GM19468 (cell line): Measurements from ENCODE around the gene ROBO1.

Source experiments
- ATAC-seq: cut with Tn5 transposase; IDR thresholded peaks from one replicate; pipeline ENCODE4 v1.9.1; 2021; ENCODE audit warnings: mild to moderate bottlenecking, moderate library complexity, moderate number of reproducible peaks; ENCODE audit not compliant: unreplicated experiment; ENCODE audit errors: extremely low read depth

The ROBO1 gene

DNA sequence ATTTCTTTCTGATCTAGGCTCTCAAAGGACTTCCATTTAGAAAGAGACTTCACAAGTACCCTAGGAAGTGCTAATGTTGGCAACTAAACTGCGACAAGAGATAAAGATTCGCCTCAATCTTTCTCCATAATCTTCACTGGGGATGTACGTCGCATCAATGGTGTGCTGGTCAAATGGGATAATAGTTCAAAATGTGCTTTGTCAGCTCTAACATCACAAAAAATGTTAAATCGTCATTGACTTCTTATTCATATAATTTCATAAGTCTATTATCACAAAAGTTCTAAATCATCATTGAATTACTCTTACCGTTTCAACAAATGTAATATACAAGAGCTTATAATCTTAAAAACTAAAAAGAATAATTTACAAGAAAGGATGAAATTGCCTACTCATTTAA, 727.7 kb downstream of the ROBO1 start:
- ATAC-seq = no peak

DNA sequence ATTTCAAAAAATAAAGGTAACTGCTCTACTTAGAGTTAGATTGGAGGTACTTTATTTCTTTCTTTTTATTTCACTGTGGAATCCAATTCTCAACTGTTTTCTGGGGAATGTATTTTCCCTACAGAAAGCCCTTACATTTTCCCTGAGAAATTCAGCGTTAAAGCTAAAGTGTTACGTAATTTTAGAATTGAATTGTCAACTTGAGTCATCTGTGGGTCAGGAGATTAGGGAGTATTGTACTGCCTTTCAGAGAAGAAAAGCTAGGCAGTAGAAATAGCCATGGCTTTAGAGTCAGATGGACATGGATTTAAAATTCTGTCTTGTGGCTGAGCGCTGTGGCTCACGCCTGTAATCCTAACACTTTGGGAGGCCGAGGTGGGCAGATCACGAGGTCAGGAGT, 728.6 kb downstream of the ROBO1 start:
- no peak for ATAC-seq

DNA sequence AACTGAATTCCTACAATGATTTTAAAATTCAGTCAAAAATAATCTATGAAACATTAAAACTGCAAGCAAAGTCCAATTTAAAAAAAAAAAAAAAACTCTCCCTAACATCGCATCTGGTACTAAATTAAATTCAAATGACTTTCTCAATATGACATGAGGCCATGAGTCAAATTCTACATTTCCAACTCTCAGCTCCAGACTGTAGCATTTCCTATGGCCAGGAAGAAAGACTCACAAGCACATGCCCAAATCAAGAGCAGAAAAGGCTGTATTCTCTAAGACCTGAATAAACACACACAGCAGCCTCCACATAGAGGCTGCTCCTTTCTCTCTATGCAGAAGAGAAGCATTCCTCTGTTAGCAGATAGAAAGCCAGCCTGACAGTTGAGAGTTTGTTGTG, 729.2 kb downstream of the ROBO1 start:
- no peak for ATAC-seq

DNA sequence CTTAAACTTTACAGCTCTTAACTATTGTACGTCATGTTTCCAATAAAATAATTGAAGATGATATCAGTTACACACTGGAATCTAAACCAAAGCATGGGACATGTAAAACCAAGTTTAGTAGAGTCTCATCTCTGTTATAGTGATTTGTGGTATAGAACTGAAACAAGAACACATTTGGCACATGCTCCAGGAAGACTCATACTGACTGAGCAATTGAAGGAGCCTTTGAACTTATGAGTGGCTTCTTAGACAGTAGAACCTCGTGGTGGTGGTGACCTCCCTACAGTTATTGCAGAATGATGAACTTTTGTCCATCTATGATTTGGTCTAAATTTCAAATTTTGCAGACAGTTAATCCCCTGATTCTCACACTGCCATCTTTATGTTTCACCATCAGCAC, 729.7 kb downstream of the ROBO1 start:
- ATAC-seq = no peak

DNA sequence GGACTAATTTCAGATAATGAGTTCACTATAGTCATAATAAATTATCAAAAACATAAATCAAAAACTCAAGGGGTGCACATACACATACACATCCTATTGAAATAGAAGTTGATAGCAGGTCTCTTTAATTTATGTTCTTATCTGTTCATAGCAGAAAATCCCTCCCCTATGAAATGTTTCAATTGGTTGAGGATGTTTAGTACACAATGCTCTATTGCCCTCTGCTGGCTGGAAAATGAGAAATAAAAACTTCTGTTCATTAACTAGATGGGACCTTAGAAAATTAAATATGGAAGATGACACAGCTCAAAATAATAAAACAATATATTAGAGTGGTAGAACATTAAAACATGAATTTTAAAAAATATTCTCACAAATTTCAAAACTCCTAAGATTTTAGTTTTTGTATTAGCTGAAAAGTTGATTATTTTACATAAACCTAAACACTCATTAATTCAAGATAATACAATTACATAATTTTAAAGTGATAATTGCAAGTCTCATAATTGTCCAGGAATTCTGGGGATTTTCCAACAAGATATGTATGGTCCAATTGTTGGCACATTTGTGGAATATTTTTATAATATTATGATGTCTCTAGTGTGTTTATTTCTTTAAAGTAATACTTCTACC, 735.0 kb downstream of the ROBO1 start:
- ATAC-seq = no peak

DNA sequence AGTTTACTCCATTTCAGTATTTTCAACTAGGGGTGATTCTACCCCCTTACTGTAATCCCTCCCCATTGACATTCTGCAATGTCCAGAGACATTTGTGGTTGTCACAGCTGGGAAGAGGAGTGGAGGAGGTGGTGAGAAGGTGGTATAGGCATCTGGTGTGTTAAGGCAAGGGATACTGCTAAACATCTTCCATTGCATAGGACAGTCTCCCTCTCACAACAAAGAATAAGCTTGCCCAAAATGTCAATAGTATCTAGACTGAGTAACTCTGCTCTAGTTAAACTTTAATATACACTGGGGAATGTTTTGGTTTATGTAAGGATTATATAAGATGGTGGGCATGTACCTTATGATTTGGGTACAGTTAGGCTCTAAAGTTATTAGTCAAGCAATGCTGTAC, 737.6 kb downstream of the ROBO1 start:
- ATAC-seq = no peak

DNA sequence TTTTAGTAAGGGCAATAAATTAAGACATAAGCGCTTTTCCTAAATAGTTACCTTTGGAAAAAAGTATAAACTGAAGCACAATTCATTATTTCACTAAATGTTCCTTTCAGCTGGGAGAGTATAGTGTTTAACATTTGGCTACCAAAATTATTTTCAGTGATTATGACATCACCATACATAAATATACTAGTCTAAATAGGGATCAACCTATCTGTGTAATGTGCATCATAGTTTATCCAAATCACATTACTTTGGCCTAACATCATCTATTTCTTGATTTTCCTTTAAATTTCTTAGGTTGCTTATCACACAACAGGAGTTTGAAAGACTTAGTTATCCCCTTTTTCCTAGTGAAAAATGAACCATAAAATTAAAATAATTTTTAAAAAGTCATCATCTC, 738.9 kb downstream of the ROBO1 start:
- ATAC-seq = no peak

DNA sequence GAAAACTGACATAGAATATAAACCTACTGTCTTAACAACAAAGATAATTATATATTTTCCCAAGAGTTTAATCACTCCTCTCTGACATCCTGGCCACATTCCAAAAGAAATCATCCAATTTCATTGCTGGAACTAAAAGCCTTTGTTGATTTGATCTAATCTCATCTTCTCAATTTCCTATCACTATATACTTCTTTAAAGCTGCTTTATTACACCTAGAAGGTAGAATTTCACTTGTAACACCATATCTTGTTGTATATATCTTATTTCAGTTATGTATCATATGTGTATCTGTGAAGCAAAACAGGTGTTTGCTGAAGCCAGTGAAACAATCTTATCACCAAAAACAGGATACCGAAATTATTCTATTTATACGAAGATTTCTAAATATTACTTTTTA, 740.2 kb downstream of the ROBO1 start:
- ATAC-seq = no peak

DNA sequence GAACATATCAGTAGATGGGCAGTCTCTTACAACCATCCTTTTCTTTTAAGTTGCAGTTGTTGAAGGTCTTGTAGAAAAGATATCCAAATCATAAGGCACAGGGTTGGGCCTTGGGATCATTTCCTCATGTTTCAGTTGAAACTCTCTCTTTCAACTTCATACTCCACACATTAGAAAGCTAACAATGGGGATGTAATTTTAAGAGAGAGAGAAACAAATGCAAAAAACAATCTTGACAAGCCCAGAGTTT, 747.9 kb downstream of the ROBO1 start:
- ATAC-seq = no peak

DNA sequence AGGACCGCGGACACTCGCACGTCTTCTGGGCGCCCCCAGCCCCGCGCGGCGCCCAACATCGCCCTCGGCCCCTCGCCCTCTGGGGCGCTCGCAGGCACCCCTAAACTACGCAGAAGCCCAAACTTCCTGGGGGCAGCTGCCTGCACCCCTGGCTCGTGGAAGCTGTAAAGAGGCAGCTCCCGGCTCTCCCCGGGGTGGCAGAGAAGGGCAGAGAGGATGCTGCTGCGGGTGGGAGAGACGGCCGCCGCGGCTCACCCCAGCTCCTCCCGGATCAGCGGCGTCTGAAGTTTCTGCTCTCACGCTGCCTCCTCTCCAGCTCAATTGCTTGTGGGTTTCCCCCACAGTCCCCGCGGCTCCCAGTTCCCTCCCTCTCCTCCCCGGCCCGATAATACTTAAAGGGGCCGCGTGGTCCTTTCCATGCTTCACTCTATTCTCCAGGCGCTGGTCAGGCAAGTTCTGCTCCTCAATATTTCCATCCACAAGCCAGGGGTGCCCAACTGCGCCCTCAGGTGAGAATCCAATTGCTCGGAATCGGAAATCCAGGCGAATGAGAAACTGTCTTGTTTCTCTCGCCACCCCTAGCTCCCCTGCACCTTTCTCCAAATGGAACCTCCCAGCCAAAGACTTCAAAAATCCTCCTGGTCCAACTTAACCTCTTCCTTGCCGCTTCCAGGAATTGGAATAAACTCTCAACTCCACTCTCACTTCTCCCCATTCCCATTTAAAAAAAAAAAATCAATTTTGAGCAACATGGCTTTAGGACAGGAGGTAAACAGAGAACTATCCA, 748.5 kb downstream of the ROBO1 start:
- ATAC-seq = no peak

DNA sequence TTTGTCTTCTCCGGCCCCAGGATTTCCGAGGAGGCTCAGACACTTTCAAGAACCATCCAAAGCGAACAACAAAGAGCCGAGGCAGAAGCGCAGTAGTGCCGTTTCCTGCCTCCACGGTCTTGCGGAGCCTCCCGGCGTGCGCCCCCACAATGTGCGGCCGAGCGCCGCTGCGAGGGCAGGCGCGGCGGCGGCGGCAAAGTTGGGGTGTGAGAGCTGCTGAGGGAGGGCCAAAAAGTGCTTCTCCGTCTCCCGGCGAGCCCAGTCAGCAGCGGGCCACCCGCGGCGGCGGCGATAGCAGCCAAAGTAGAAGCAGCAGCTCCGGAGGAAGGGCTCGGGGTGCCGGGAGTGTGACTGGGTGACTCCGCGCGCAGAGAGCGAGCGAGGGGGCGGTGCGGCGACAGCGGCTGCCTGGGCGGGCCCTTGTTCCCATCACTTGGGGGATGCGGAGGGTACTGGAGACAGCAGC, 749.1 kb downstream of the ROBO1 start:
- ATAC-seq = no peak

DNA sequence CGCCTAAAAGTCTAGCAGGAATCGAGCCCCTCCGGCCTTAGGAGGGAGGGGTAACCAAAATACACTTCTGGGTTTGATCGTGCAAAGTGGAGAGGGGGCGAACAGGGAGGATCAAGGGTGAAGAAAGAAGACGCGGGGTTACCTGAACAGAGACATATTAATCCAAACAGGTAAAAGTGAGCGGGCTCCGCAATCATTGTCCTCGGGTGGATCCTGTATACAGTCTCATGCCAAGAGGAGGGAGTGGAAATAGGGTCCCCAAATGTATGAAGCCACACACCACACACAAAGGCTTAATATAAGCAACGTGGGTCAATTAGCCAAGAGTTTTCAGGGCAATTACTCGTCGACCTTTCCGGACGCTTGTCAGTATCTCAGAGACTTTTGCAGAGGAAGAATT, 749.5 kb downstream of the ROBO1 start:
- no peak for ATAC-seq

DNA sequence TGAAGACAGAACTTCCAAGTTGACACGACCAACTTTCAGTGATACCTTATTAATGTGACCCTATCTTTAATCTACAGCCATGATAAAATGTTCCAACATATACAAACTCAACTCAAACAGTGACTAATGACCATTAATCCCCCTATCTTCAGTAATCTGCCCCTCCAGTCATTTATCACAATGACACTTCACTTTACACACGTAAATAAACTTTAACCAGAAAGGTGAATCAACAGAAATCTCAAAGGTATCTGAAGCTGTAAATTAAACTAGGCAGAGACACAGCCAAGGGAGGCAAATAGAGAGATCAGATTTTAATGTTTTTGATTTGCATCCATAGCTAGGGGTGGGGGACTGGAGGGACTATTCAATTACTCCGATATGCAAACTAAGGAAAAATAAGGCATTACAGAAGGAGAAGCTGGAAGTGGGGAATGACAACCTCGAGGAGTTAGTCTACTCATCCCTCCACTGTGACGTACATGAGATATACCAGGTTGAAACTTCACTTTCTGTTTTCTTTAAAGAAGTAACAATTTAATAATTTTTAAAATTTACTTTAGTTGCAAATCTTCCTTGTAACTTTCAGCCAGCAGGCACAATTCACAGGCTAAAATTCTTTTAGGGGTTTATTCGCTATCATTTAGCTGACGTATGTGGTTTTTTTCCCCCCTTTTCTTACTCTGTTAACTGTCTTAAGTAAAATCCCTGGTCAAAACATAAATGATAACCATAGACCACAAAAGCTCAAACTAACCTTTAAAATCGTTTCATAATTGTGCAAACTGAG, 751.0 kb downstream of the ROBO1 start:
- no peak for ATAC-seq

DNA sequence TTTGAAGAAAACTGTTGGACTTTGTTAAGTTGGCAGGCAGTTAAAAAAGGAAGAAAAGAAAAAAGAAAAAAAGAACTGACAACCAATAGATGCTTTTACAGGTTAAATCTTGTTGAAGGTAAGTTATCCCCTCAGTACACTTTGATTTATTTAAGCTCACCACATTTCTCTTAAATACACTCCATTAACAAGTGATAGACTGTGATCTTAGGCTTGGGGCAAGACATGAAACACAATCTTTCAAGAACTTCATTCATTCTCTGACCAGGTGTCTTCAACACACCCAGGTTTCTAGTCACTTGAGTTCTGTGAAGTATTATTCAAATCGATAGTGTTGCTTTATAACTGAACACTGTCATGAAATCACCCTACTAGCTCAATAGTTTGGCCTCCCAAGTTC, 751.9 kb downstream of the ROBO1 start:
- ATAC-seq = no peak

DNA sequence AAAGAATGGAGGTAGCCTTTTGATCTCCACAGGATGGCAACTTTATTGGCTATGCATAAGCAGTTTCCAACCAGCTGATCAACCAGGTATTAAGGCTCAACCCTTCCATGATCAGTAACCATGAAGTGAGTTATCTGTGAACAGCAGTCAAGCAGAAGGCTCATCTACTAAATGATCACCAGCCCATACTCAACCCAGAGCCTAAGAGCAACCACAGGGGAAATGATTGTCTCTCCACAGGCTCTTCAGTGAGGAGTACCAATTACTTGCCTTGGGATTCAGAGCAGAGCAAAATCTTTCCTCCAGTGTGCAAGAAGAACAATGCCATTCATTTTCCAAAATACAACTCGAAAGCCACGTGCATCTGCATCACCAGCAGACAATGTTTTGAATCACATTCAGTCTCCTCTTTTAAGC, 754.8 kb downstream of the ROBO1 start:
- no peak for ATAC-seq

DNA sequence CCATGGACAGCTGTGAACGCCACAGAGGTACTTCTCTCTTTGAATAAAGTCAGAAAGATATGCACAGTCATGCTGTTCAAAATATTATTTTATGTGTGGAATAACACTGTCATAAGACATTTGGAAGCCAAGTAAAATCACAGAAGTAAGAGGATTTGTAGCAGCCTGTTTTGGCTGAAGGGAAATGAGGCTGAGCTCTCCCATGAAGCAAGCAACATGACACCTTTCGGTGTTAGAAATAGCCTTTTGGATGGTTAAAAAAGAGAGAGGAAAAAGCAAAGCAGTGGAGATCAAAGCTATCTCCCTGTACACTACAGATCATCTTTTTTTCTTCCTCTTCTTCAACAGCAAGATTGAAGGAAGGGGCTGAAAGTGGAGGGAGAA, 755.3 kb downstream of the ROBO1 start:
- no peak for ATAC-seq

DNA sequence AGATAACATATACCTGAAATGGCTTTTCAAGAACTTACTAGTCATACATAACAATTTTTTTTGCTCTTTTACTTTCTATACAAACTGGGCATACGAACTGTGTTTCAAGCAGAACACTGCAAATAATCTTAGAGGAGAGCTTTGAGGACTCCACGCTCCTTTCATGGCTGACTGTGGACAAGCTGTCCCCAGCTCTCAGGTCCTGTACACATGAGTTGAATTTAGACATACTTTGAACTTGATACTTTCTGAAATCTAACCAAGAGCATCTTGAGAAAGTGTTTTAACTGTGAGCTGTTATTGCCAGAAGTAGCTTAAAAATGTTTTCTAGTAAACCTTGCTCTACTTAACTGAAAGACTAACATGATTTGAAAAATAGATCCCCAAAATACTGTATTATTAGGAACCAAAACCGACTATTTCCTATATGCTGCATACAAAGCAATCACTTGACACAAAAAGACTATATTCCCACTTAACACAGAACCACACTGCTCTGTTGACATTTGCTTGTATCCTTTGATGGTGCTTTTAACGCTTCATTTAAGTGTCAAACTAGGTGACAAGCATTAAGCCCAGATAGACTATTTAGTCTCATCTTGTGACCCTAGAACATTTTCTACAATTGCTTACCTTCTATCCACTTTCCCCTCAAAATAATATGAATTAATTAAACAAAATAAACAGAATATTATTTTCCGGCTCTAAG, 755.8 kb downstream of the ROBO1 start:
- ATAC-seq = no peak

DNA sequence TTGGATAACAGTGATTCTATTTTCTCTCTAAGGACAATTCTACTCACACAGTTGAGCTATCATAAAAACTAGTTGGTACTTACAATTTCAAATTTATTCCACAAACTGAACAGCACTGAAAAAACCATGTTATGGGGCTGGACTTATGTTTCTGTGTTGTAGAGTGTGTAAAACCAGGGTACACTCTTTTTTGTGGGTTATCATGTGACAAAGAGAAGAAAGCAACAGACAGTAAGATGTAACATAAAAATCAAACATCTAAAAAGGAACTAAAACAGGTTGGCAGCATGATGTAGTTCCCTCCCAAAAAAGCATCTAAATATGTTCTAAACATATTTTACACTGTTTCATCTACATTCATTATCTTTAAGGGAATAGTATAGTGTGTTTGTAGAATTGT, 757.9 kb downstream of the ROBO1 start:
- no peak for ATAC-seq

DNA sequence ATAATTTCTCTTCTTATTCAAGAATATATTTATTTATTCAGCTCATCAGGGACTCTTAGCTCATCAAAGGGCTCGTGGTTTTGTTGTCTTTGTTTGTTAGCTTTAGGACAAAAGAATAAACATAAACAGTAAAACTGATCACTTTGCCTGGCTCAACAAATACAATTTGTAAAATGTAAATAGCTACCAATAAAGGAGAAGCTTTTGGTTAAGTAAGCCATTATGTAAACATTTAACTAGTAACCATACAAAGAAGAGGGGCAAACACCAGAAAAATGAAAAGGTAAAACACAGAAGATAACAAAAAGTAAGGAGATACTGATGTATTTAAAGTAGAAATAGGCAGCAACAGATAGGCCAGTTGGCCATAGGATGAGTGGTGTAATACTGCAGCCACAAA, 761.7 kb downstream of the ROBO1 start:
- ATAC-seq = no peak

DNA sequence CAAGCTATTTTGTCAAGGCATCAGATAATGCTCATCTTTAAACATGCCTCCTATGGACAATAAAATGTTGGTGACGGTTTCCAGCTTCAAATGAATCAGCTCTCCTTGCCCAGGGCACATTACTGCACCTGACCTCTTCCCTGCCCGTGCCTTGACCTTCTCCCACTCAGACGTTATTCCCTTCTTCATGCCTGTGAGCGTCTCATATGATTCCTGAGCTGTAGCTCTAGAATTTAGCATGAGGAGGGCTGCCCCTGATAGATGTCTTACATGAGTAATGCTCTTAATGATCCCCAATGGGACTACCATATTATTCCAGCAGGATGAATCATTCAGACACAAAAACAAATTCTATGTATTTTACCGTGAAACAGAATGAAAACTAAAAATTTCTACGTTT, 762.7 kb downstream of the ROBO1 start:
- ATAC-seq = no peak

DNA sequence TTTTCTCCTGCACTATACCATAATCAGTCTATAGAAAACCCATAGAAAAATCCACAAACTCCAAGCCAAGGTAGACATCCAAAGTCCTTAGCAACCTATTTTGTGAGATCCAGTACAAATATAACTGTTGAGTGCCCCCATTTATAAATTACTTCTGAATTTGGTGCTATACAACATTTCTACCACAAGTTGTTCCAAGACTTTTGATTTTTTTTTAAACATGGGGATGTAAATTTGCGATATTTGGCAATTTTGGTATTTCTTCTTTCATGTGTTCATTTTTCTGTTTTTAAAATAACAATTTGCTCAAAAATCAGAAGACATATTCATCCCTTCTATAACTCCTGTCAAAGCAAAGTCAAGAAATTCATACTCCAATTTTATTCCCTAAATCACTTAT, 763.8 kb downstream of the ROBO1 start:
- ATAC-seq = no peak
